22Rv1 (cell line): ENCODE measurements around the gene UGT1A6.

Source experiments
- CTCF ChIP-seq: fragments of 450-650 bp; IDR thresholded peaks from 2 replicates; pipeline ENCODE4 v1.5.1; 2017; ENCODE audit warnings: mild to moderate bottlenecking
- ZFX ChIP-seq: fragments of 450-650 bp; IDR thresholded peaks from 2 replicates; pipeline ENCODE4 v1.6.1; 2017; ENCODE audit warnings: antibody characterized with exemption, borderline replicate concordance

GRCh38 chr2:233822101-233822771 lies 129.5 kb downstream of the UGT1A6 start:
- TF ChIP-seq CTCF (no peak), ZFX (no peak)
